Endothelial cell of hepatic sinusoid (primary cell): ENCODE measurements around the gene MFSD12.

Experiments used
- in situ Hi-C: cut with HindIII; loops from 2 replicates; pipeline ENCODE4 v1.10.0; 2017; ENCODE audit warnings: low sequenced_read_pairs

The MFSD12 gene

GRCh38 chr19:3527238-3527910 is 30.0 kb downstream of the MFSD12 start:
- in situ Hi-C loops = no loop called here

GRCh38 chr19:3526507-3527237 is 30.7 kb downstream of the MFSD12 start:
- in situ Hi-C loops = no loop called here

GRCh38 chr19:3524904-3525451 is 32.4 kb downstream of the MFSD12 start:
- in situ Hi-C loops = no loop called here

GRCh38 chr19:3524078-3524842 is 33.1 kb downstream of the MFSD12 start:
- in situ Hi-C loops = no loop called here

GRCh38 chr19:3523361-3524077 is 33.9 kb downstream of the MFSD12 start:
- in situ Hi-C loops = no loop called here

GRCh38 chr19:3522421-3523360 is 34.7 kb downstream of the MFSD12 start:
- in situ Hi-C loops = no loop called here

- in situ Hi-C loops = no loop called here
These were observed 36.3 kb downstream of the MFSD12 start for GRCh38 chr19:3521104-3521445.

GRCh38 chr19:3520166-3521103 is 37.0 kb downstream of the MFSD12 start:
- in situ Hi-C loops = no loop called here

GRCh38 chr19:3519126-3519525 is 38.3 kb downstream of the MFSD12 start:
- in situ Hi-C loops = no loop called here

- in situ Hi-C loops = no loop called here
These were observed 38.7 kb downstream of the MFSD12 start for GRCh38 chr19:3518659-3519058.

- in situ Hi-C loops = no loop called here
These were observed 39.1 kb downstream of the MFSD12 start for GRCh38 chr19:3518255-3518654.

GRCh38 chr19:3517638-3518037 is 39.7 kb downstream of the MFSD12 start:
- in situ Hi-C loops = no loop called here

GRCh38 chr19:3516675-3517207 is 40.6 kb downstream of the MFSD12 start:
- in situ Hi-C loops = no loop called here

- in situ Hi-C loops = no loop called here
These were observed 41.4 kb downstream of the MFSD12 start for GRCh38 chr19:3515891-3516422.

GRCh38 chr19:3514930-3515329 is 42.5 kb downstream of the MFSD12 start:
- in situ Hi-C loops = no loop called here

- in situ Hi-C loops = no loop called here
These were observed 43.9 kb downstream of the MFSD12 start for GRCh38 chr19:3513229-3514140.

- in situ Hi-C loops = no loop called here
These were observed 44.7 kb downstream of the MFSD12 start for GRCh38 chr19:3512562-3513228.
